ENCODE data around the gene ETDC.

The ETDC gene

DNA sequence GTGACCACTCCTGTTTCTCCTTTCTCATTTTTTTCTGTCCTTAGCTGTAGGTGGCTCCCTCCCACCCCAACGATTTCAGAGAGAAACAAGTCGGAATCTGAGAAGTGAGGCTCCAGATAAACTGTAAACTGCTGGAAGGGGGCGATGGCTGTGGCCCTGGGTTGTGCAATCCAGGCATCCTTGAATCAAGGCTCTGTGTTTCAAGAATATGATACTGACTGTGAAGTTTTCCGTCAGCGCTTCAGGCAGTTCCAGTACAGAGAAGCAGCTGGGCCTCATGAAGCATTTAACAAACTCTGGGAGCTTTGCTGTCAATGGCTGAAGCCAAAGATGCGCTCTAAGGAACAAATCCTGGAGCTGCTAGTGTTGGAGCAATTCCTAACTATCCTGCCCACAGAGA, 37.7 kb downstream of the ETDC start:
- no peak for DNase-seq (ENCODE audit: low read depth in 3 of 3)

- DNase-seq (ENCODE audit: low read depth in 3 of 3) = no peak
These were observed 38.2 kb downstream of the ETDC start for GRCh38 chrX:135347381-135348016.

GRCh38 chrX:135354288-135354687, 45.0 kb downstream of the ETDC start:
- DNase-seq (ENCODE audit: low read depth in 3 of 3) = no peak

Measured in stimulated activated CD4-positive, alpha-beta T cell treated with anti-CD3 and anti-CD28 coated beads, TNF-alpha, amount 100 ng/mL, for 24 hours (primary cell).